Panc1 (cell line): Measurements from ENCODE around the gene ADGRL3. TPM values are rescaled to one million over a fixed set of nuclear protein-coding genes. Genes with fewer than 3 reads are reported as not detected.

Experiments used
- ATAC-seq: fragments of 200-7000 bp; cut with Tn5 transposase; 2 replicates; pipeline ENCODE4 v1.9.1; 2020; ENCODE audit warnings: mild to moderate bottlenecking, moderate library complexity
- BruUV-seq: library from RNA; stranded (reverse); fragments of 400-500 nt; replicated peaks from 2 replicates; lab custom pipeline; 2021; lab: Mats Ljungman, UMichigan
- CTCF ChIA-PET: fragments of 300-600 bp; sonication (Branson Sonifier 250); formaldehyde crosslinking; loops from one replicate; lab custom pipeline; 2022; ENCODE audit warnings: antibody characterized with exemption; lab: Charles Lee
- POLR2A ChIA-PET: fragments of 300-600 bp; sonication (Branson Sonifier 250); formaldehyde crosslinking; loops from one replicate; lab custom pipeline; 2022; ENCODE audit warnings: antibody characterized with exemption; lab: Charles Lee
- DNase-seq: peaks from one replicate; pipeline ENCODE4 v3.0.0-alpha.2; 2010; ENCODE audit warnings: low read depth, low spot score
- H3K27ac ChIP-seq: 2 replicates; pipeline ENCODE4 v1.5.1; 2011; ENCODE audit warnings: mild to moderate bottlenecking, low read length, inconsistent platforms
- H3K27me3 ChIP-seq: fragments of 200-500 bp; sonication (Bioruptor generic); 2 replicates; pipeline ENCODE4 v1.6.0; 2014; ENCODE audit warnings: low read length, inconsistent platforms; ENCODE audit not compliant: control insufficient read depth, insufficient read depth
- H3K36me3 ChIP-seq: fragments of 200-500 bp; sonication (Bioruptor generic); 2 replicates; pipeline ENCODE4 v1.5.1; 2014; ENCODE audit warnings: inconsistent platforms, mild to moderate bottlenecking, low read length, moderate library complexity; ENCODE audit not compliant: control insufficient read depth, insufficient read depth
- H3K4me1 ChIP-seq: 2 replicates; pipeline ENCODE4 v1.5.1; 2011; ENCODE audit warnings: inconsistent platforms, mild to moderate bottlenecking, low read length, moderate library complexity; ENCODE audit not compliant: control insufficient read depth, insufficient read depth
- H3K4me3 ChIP-seq, 2 experiments: 2 replicates each; pipeline ENCODE4 v1.5.1; 2011 to 2012; ENCODE audit warnings: low read depth in 2 of 2, low read length in 2 of 2, mild to moderate bottlenecking in 2 of 2, inconsistent platforms in 1 of 2, moderate library complexity in 1 of 2
- H3K9me3 ChIP-seq: fragments of 200-500 bp; sonication (Bioruptor generic); 2 replicates; pipeline ENCODE4 v1.5.1; 2014; ENCODE audit warnings: low read depth, mild to moderate bottlenecking, inconsistent platforms, low read length, moderate library complexity; ENCODE audit not compliant: control insufficient read depth, insufficient read depth
- POLR2AphosphoS5 ChIP-seq: IDR thresholded peaks from 2 replicates; pipeline ENCODE4 v1.6.1; 2012; ENCODE audit warnings: mild to moderate bottlenecking, low read depth, low read length, moderate library complexity
- SIN3A ChIP-seq: IDR thresholded peaks from 2 replicates; pipeline ENCODE4 v1.6.1; 2012; ENCODE audit warnings: low read depth, mild to moderate bottlenecking, low read length, moderate library complexity, borderline replicate concordance; ENCODE audit not compliant: insufficient read depth
- TCF7L2 ChIP-seq: IDR thresholded peaks from 2 replicates; pipeline ENCODE4 v1.6.1; 2011; ENCODE audit warnings: mild to moderate bottlenecking, low read depth, low read length, inconsistent platforms
- in situ Hi-C: cut with HindIII; loops from 2 replicates; pipeline ENCODE4 v1.10.0; 2016; ENCODE audit warnings: low sequenced_read_pairs, low pct_unique_long_range_greater_than_20kb
- intact Hi-C: fragments of 100-400 bp; cut with micrococcal nuclease; formaldehyde crosslinking; loops from one replicate; pipeline ENCODE4 v1.10.0; 2022; ENCODE audit not compliant: unreplicated experiment
- total RNA-seq: library from RNA; stranded (reverse); gene quantifications from one replicate; pipeline ENCODE4 v1.2.1, GENCODE V29; 2021; ENCODE audit not compliant: unreplicated experiment
- TF ChIP-seq, protein P1 (sequence below), 2 experiments: IDR thresholded peaks; 2 replicates each; pipeline ENCODE4 v1.6.1; 2011 to 2012; ENCODE audit warnings: low read depth in 2 of 2, control low read depth in 1 of 2, low read length in 1 of 2, mild to moderate bottlenecking in 1 of 2, moderate library complexity in 1 of 2; ENCODE audit not compliant: insufficient read depth in 1 of 2
- TF ChIP-seq, protein P2 (sequence below): fragments of 450-650 bp; IDR thresholded peaks from 2 replicates; pipeline ENCODE4 v1.5.1; 2017; ENCODE audit warnings: mild to moderate bottlenecking

Gene ADGRL3
- total RNA-seq, 1 experiment from 2014 or later, result 0.23 TPM

DNA sequence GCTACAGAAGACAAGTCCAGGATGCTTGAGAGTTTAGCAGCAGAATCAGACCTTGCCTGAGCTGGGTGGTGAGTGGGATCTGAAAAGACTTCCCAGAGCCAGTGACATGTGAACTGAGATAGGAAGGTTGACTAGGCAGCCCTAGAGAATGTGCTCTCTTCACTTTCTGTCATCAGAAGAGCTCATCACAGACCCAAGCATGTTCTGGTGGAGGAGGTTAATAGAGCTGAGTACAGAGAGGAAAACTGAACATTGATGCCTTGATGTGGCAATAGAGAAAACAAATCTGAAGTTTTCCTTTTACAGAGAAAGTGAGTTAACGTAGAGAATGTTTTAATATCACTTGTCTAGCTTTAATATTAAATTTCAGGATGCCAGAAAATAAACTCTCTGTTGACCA, 17.1 kb downstream of the ADGRL3 start:
- DNase-seq, result no peak
- Histone ChIP-seq H3K4me3 (no peak overlapping the region), H3K27me3 (no peaks in the 10 kb centered on the region), H3K27ac (no peak overlapping the region), H3K4me1 (no peaks in the 10 kb centered on the region), H3K36me3 (no peaks in the 10 kb centered on the region), H3K9me3 (no peaks in the 10 kb centered on the region)
- intact Hi-C loops (no loop called here), in situ Hi-C loops (no loop called here)
- ATAC-seq, result no peak
- ChIA-PET CTCF (no interaction called here), POLR2A (no interaction called here)
- TF ChIP-seq, protein P1, sequence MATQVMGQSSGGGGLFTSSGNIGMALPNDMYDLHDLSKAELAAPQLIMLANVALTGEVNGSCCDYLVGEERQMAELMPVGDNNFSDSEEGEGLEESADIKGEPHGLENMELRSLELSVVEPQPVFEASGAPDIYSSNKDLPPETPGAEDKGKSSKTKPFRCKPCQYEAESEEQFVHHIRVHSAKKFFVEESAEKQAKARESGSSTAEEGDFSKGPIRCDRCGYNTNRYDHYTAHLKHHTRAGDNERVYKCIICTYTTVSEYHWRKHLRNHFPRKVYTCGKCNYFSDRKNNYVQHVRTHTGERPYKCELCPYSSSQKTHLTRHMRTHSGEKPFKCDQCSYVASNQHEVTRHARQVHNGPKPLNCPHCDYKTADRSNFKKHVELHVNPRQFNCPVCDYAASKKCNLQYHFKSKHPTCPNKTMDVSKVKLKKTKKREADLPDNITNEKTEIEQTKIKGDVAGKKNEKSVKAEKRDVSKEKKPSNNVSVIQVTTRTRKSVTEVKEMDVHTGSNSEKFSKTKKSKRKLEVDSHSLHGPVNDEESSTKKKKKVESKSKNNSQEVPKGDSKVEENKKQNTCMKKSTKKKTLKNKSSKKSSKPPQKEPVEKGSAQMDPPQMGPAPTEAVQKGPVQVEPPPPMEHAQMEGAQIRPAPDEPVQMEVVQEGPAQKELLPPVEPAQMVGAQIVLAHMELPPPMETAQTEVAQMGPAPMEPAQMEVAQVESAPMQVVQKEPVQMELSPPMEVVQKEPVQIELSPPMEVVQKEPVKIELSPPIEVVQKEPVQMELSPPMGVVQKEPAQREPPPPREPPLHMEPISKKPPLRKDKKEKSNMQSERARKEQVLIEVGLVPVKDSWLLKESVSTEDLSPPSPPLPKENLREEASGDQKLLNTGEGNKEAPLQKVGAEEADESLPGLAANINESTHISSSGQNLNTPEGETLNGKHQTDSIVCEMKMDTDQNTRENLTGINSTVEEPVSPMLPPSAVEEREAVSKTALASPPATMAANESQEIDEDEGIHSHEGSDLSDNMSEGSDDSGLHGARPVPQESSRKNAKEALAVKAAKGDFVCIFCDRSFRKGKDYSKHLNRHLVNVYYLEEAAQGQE (IDR thresholded peaks at IDR 0.05; ENCODE audit: insufficient read depth in 1 of 2, low read depth in 2 of 2, low read length in 1 of 2), result no peak
- TF ChIP-seq SIN3A, result no peak
- no peak for TF ChIP-seq POLR2AphosphoS5
- TF ChIP-seq, protein P2, sequence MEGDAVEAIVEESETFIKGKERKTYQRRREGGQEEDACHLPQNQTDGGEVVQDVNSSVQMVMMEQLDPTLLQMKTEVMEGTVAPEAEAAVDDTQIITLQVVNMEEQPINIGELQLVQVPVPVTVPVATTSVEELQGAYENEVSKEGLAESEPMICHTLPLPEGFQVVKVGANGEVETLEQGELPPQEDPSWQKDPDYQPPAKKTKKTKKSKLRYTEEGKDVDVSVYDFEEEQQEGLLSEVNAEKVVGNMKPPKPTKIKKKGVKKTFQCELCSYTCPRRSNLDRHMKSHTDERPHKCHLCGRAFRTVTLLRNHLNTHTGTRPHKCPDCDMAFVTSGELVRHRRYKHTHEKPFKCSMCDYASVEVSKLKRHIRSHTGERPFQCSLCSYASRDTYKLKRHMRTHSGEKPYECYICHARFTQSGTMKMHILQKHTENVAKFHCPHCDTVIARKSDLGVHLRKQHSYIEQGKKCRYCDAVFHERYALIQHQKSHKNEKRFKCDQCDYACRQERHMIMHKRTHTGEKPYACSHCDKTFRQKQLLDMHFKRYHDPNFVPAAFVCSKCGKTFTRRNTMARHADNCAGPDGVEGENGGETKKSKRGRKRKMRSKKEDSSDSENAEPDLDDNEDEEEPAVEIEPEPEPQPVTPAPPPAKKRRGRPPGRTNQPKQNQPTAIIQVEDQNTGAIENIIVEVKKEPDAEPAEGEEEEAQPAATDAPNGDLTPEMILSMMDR, result no peak
- no peak for TF ChIP-seq TCF7L2
- no TSS peak for BruUV-seq

DNA sequence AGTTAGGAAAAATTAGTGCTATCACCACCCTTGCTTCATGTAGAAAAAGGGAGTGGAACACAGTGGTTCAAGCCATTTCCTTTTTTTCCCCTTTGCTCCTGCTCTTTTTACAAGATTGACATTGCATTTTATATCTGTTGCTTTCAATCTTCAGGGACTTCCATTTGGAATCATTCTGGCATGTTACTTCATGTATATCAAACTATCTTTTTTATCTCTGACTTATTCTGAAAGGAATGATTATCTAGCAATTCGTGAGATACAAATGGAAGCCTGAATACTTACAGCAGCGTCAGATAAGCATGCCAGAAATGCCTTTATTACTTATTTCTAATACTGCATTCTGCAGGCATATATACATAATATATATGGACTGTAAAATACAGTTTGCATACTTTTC, 20.4 kb downstream of the ADGRL3 start:
- BruUV-seq, result no TSS peak
- in situ Hi-C loops (no loop called here), intact Hi-C loops (no loop called here)
- Histone ChIP-seq H3K27ac (no peak overlapping the region), H3K9me3 (no peaks in the 10 kb centered on the region), H3K4me3 (no peak overlapping the region), H3K36me3 (no peaks in the 10 kb centered on the region), H3K27me3 (no peaks in the 10 kb centered on the region), H3K4me1 (no peaks in the 10 kb centered on the region)
- DNase-seq (no peak), ATAC-seq (no peak)
- CTCF ChIA-PET, result no interaction called here
- POLR2A ChIA-PET, result no interaction called here
- TF ChIP-seq TCF7L2 (no peak), SIN3A (no peak), POLR2AphosphoS5 (no peak)
- TF ChIP-seq, protein P1 (IDR thresholded peaks at IDR 0.05; ENCODE audit: insufficient read depth in 1 of 2, low read depth in 2 of 2, low read length in 1 of 2), result no peak
- TF ChIP-seq, protein P2, result no peak
